Prostate gland (tissue), 2 donors: ENCODE data around the gene TRABD. TPM values are rescaled to one million over a fixed set of nuclear protein-coding genes. Genes with fewer than 3 reads are reported as not detected.
A peak's percentile ranks its signal among the peaks of the same experiment; 100 is the strongest.

ENCODE experiments used
- DNase-seq: peaks from one replicate; pipeline ENCODE4 v3.0.0-alpha.2; 2019; ENCODE audit warnings: low spot score
- H3K27ac ChIP-seq, 2 donors: fragments of 200-600 bp; sonication (generic); 2 replicates each; pipeline ENCODE4 v1.5.1; 2017 to 2019
- H3K27me3 ChIP-seq: fragments of 200-600 bp; sonication (generic); replicated peaks from 2 replicates; pipeline ENCODE4 v1.5.1; 2019; ENCODE audit not compliant: insufficient read depth
- H3K36me3 ChIP-seq, 2 donors: fragments of 200-600 bp; sonication (generic); 1 replicate in 1 of 2; 2 replicates in 1 of 2; pipeline versions ENCODE4 v1.5.1 to v1.8.1; 2017 to 2019
- H3K4me1 ChIP-seq: fragments of 200-600 bp; sonication (generic); replicated peaks from 2 replicates; pipeline ENCODE4 v1.5.1; 2019
- H3K4me3 ChIP-seq, 2 donors: fragments of 200-600 bp; sonication (generic); 2 replicates each; pipeline ENCODE4 v1.5.1; 2017 to 2019
- H3K9me3 ChIP-seq: fragments of 200-600 bp; sonication (generic); 2 replicates; pipeline ENCODE4 v1.5.1; 2017
- POLR2A ChIP-seq: fragments of 450-650 bp; IDR thresholded peaks from one replicate; pipeline ENCODE4 v1.6.1; 2016; ENCODE audit warnings: antibody characterized with exemption, mild to moderate bottlenecking
- POLR2AphosphoS5 ChIP-seq: sonication (generic); formaldehyde crosslinking; IDR thresholded peaks from one replicate; pipeline ENCODE4 v1.6.1; 2017; ENCODE audit warnings: antibody characterized with exemption
- WGBS: methylation state at CpG from one replicate; pipeline ENCODE4 v1.1.5; 2018; 5-methylcytosine and 5-hydroxymethylcytosine counted together
- intact Hi-C: fragments of 100-400 bp; cut with DNase I; formaldehyde crosslinking; loops from one replicate; pipeline ENCODE4 v1.14.2; 2022
- total RNA-seq, 2 donors: library from RNA; depleted of rRNA; stranded (reverse); fragments of >200 nt; gene quantifications; one replicate each; pipeline ENCODE4 v1.1.0, GENCODE V29; 2016
- TF ChIP-seq, protein P1 (sequence below), 4 experiments: fragments of 200-600 bp in 2 of 4; fragments of 450-650 bp in 2 of 4; sonication (generic) in 2 of 4; IDR thresholded peaks; 1 replicate in 3 of 4; 2 replicates in 1 of 4; pipeline ENCODE4 v1.5.1; 2016 to 2019; ENCODE audit warnings: antibody characterized with exemption in 4 of 4, mild to moderate bottlenecking in 2 of 4, moderate library complexity in 2 of 4

Gene TRABD
- total RNA-seq, 2 donors from 2014 or later, result 39.1 to 43.1 TPM

GRCh38 chr22:50208430-50208938 is 22.8 kb downstream of the TRABD start:
- Histone ChIP-seq H3K36me3 (peaks cover 5 to 13% of the 10 kb centered on the region in 2 donors), H3K27me3 (no peaks in the 10 kb centered on the region), H3K9me3 (no peaks in the 10 kb centered on the region), H3K27ac (no peak overlapping the region), H3K4me3 (no peak overlapping the region), H3K4me1 (no peaks in the 10 kb centered on the region)
- DNase-seq, result no peak
- no peak for TF ChIP-seq POLR2A
- intact Hi-C loops, result loop anchor here (2.0 to 10.0 kb wide), 2 partner anchors 62 to 274 kb away; no protein-coding TSS in a partner anchor
- WGBS, result 80% methylated on average over 22 of the region's 22 CpGs

GRCh38 chr22:50208939-50209892 is 23.5 kb downstream of the TRABD start:
- H3K36me3 ChIP-seq, result peaks cover 5 to 13% of the 10 kb centered on the region in 2 donors
- H3K27ac ChIP-seq, result no peak overlapping the region

GRCh38 chr22:50209893-50210292 is 24.2 kb downstream of the TRABD start:
- H3K27ac ChIP-seq, result no peak overlapping the region
- H3K36me3 ChIP-seq, result peaks cover 5 to 13% of the 10 kb centered on the region in 2 donors
- 61% methylated on average over 20 of the region's 20 CpGs for WGBS
- no peaks in the 10 kb centered on the region for H3K27me3 ChIP-seq
- DNase-seq, result peak; percentile 57
- intact Hi-C loops, result loop anchor here (2.0 to 10.0 kb wide), 2 partner anchors 63 to 275 kb away; no protein-coding TSS in a partner anchor
- no peaks in the 10 kb centered on the region for H3K9me3 ChIP-seq
- no peak overlapping the region for H3K4me3 ChIP-seq
- H3K4me1 ChIP-seq, result no peaks in the 10 kb centered on the region
- no peak for TF ChIP-seq POLR2A
- TF ChIP-seq, protein P1, sequence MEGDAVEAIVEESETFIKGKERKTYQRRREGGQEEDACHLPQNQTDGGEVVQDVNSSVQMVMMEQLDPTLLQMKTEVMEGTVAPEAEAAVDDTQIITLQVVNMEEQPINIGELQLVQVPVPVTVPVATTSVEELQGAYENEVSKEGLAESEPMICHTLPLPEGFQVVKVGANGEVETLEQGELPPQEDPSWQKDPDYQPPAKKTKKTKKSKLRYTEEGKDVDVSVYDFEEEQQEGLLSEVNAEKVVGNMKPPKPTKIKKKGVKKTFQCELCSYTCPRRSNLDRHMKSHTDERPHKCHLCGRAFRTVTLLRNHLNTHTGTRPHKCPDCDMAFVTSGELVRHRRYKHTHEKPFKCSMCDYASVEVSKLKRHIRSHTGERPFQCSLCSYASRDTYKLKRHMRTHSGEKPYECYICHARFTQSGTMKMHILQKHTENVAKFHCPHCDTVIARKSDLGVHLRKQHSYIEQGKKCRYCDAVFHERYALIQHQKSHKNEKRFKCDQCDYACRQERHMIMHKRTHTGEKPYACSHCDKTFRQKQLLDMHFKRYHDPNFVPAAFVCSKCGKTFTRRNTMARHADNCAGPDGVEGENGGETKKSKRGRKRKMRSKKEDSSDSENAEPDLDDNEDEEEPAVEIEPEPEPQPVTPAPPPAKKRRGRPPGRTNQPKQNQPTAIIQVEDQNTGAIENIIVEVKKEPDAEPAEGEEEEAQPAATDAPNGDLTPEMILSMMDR (IDR thresholded peaks at IDR 0.05), result peak; percentile 66 to 88 (median 84)
- peak; percentile 43 for TF ChIP-seq POLR2AphosphoS5

More at GRCh38 chr22:50208939-50209892, 23.5 kb downstream of the TRABD start:
- Histone ChIP-seq H3K4me1 (no peaks in the 10 kb centered on the region), H3K4me3 (no peak overlapping the region), H3K9me3 (no peaks in the 10 kb centered on the region), H3K27me3 (no peaks in the 10 kb centered on the region)
- 72% methylated on average over 29 of the region's 31 CpGs for WGBS
- no peak for DNase-seq
- TF ChIP-seq POLR2A, result no peak
- no peak for TF ChIP-seq POLR2AphosphoS5
- TF ChIP-seq, protein P1 (IDR thresholded peaks at IDR 0.05), result no peak
- intact Hi-C loops, result loop anchor here (2.0 to 10.0 kb wide), 2 partner anchors 62 to 274 kb away; no protein-coding TSS in a partner anchor

GRCh38 chr22:50210378-50211139 is 24.8 kb downstream of the TRABD start:
- TF ChIP-seq, protein P1 (IDR thresholded peaks at IDR 0.05), result no peak
- TF ChIP-seq POLR2AphosphoS5 (no peak), POLR2A (no peak)
- peaks cover 5 to 13% of the 10 kb centered on the region in 2 donors for H3K36me3 ChIP-seq

GRCh38 chr22:50211147-50211546 is 25.4 kb downstream of the TRABD start:
- no peaks in the 10 kb centered on the region for H3K27me3 ChIP-seq
- H3K27ac ChIP-seq, result no peak overlapping the region
- 83% methylated on average over 14 of the region's 14 CpGs for WGBS
- no peaks in the 10 kb centered on the region for H3K9me3 ChIP-seq
- TF ChIP-seq, protein P1 (IDR thresholded peaks at IDR 0.05), result no peak
- TF ChIP-seq POLR2A, result no peak
- TF ChIP-seq POLR2AphosphoS5, result no peak
- H3K4me3 ChIP-seq, result no peak overlapping the region
- no peak for DNase-seq
- no peaks in the 10 kb centered on the region for H3K4me1 ChIP-seq
- peaks cover 5 to 14% of the 10 kb centered on the region in 2 donors for H3K36me3 ChIP-seq
- intact Hi-C loops, result no loop called here

More at GRCh38 chr22:50210378-50211139, 24.8 kb downstream of the TRABD start:
- Histone ChIP-seq H3K9me3 (no peaks in the 10 kb centered on the region), H3K27ac (no peak overlapping the region), H3K4me3 (no peak overlapping the region), H3K4me1 (no peaks in the 10 kb centered on the region), H3K27me3 (no peaks in the 10 kb centered on the region)
- intact Hi-C loops, result no loop called here
- WGBS, result 79% methylated on average over 23 of the region's 32 CpGs
- no peak for DNase-seq
